Activated T-helper 2 cell treated with anti-CD3 and anti-CD28 coated beads, Interferon-gamma antibody, Interleukin-2, Interleukin-4, amounts not matched to agents 10 μg/mL and 5 μg/mL and 100 μg/mL, durations not matched to agents 14 hours and 24 hours and 36 hours (primary cell): ENCODE results near the gene PNLDC1. TPM values are rescaled to one million over a fixed set of nuclear protein-coding genes. Genes with fewer than 3 reads are reported as not detected.
"Not testable (repeated sequence)": the region's sequence is repeated elsewhere in the genome, so short reads cannot be mapped to it uniquely, and the experiment has no call there.

Experiments
- DNase-seq: peaks from one replicate; pipeline ENCODE4 v3.0.0; 2021; ENCODE audit warnings: low spot score
- H3K27ac Mint-ChIP-seq: one replicate; pipeline ENCODE4 v1.8.0; 2021; ENCODE audit warnings: mixed read lengths
- H3K27me3 Mint-ChIP-seq: one replicate; pipeline ENCODE4 v1.8.0; 2021; ENCODE audit warnings: low read depth, mixed read lengths
- H3K36me3 Mint-ChIP-seq: one replicate; pipeline ENCODE4 v1.8.0; 2021; ENCODE audit warnings: low read depth, mixed read lengths
- H3K4me1 Mint-ChIP-seq: one replicate; pipeline ENCODE4 v1.8.0; 2021; ENCODE audit warnings: low read depth, mixed read lengths
- H3K4me3 Mint-ChIP-seq: one replicate; pipeline ENCODE4 v1.8.0; 2021; ENCODE audit warnings: low read depth, mild to moderate bottlenecking, moderate library complexity, mixed read lengths
- H3K9me3 Mint-ChIP-seq: one replicate; pipeline ENCODE4 v1.8.0; 2021; ENCODE audit warnings: mixed read lengths
- intact Hi-C: fragments of 100-400 bp; cut with micrococcal nuclease; formaldehyde crosslinking; loops from one replicate; pipeline ENCODE4 v1.15.1; 2023
- total RNA-seq: library from RNA; stranded (reverse); gene quantifications from 2 replicates; pipeline ENCODE4 v1.2.3, GENCODE V29; 2022

PNLDC1 gene
- total RNA-seq, 1 donor from 2014 or later: 0.32 TPM

GRCh38 chr6:159815410-159815809 lies 15.3 kb downstream of the PNLDC1 start:
- no peak overlapping the region for H3K27ac Mint-ChIP-seq
- H3K27me3 Mint-ChIP-seq: no peaks in the 10 kb centered on the region
- no peak overlapping the region for H3K4me3 Mint-ChIP-seq
- intact Hi-C loops: no loop called here
- H3K4me1 Mint-ChIP-seq: peaks cover 13% of the 10 kb centered on the region
- H3K9me3 Mint-ChIP-seq: no peaks in the 10 kb centered on the region
- no peak for DNase-seq
- no peaks in the 10 kb centered on the region for H3K36me3 Mint-ChIP-seq

GRCh38 chr6:159816775-159817174 lies 16.7 kb downstream of the PNLDC1 start:
- H3K9me3 Mint-ChIP-seq, intact Hi-C loops, H3K36me3 Mint-ChIP-seq, H3K27ac Mint-ChIP-seq, H3K27me3 Mint-ChIP-seq, H3K4me3 Mint-ChIP-seq, DNase-seq: not testable (repeated sequence)
- H3K4me1 Mint-ChIP-seq: peaks cover 16% of the 10 kb centered on the region

- DNase-seq: no peak
Observed at GRCh38 chr6:159817951-159818739, 18.1 kb downstream of the PNLDC1 start.

GRCh38 chr6:159819098-159819497 lies 19.0 kb downstream of the PNLDC1 start:
- H3K27me3 Mint-ChIP-seq: no peaks in the 10 kb centered on the region
- no peaks in the 10 kb centered on the region for H3K36me3 Mint-ChIP-seq
- intact Hi-C loops: no loop called here
- peaks cover 16% of the 10 kb centered on the region for H3K4me1 Mint-ChIP-seq
- no peak overlapping the region for H3K27ac Mint-ChIP-seq
- no peaks in the 10 kb centered on the region for H3K9me3 Mint-ChIP-seq
- H3K4me3 Mint-ChIP-seq: peak overlapping the region; percentile 50
- DNase-seq: no peak

More at GRCh38 chr6:159817951-159818739, 18.1 kb downstream of the PNLDC1 start:
- H3K27me3 Mint-ChIP-seq: no peaks in the 10 kb centered on the region
- H3K27ac Mint-ChIP-seq: no peak overlapping the region
- H3K4me1 Mint-ChIP-seq: peaks cover 16% of the 10 kb centered on the region
- H3K36me3 Mint-ChIP-seq: no peaks in the 10 kb centered on the region
- H3K4me3 Mint-ChIP-seq: no peak overlapping the region
- H3K9me3 Mint-ChIP-seq: no peaks in the 10 kb centered on the region
- intact Hi-C loops: no loop called here

GRCh38 chr6:159819932-159820640 lies 20.0 kb downstream of the PNLDC1 start:
- Mint-ChIP-seq H3K36me3 (no peaks in the 10 kb centered on the region), H3K27me3 (no peaks in the 10 kb centered on the region), H3K4me3 (peak overlapping the region; percentile 50), H3K27ac (peak overlapping the region; percentile 83), H3K9me3 (no peaks in the 10 kb centered on the region), H3K4me1 (peaks cover 16% of the 10 kb centered on the region)
- intact Hi-C loops: no loop called here
- DNase-seq: peak; percentile 45

GRCh38 chr6:159821122-159821521 lies 21.0 kb downstream of the PNLDC1 start:
- intact Hi-C loops: no loop called here
- Mint-ChIP-seq H3K27ac (no peak overlapping the region), H3K4me3 (no peak overlapping the region), H3K27me3 (no peaks in the 10 kb centered on the region), H3K9me3 (no peaks in the 10 kb centered on the region), H3K36me3 (no peaks in the 10 kb centered on the region), H3K4me1 (peaks cover 16% of the 10 kb centered on the region)
- no peak for DNase-seq

GRCh38 chr6:159821726-159822125 lies 21.6 kb downstream of the PNLDC1 start:
- intact Hi-C loops: no loop called here
- H3K4me1 Mint-ChIP-seq: peaks cover 16% of the 10 kb centered on the region
- no peak overlapping the region for H3K27ac Mint-ChIP-seq
- no peaks in the 10 kb centered on the region for H3K36me3 Mint-ChIP-seq
- no peak overlapping the region for H3K4me3 Mint-ChIP-seq
- H3K9me3 Mint-ChIP-seq: no peaks in the 10 kb centered on the region
- no peaks in the 10 kb centered on the region for H3K27me3 Mint-ChIP-seq
- no peak for DNase-seq

GRCh38 chr6:159823953-159824352 lies 23.9 kb downstream of the PNLDC1 start:
- Mint-ChIP-seq H3K36me3 (no peaks in the 10 kb centered on the region), H3K4me1 (peaks cover 16% of the 10 kb centered on the region), H3K27me3 (no peaks in the 10 kb centered on the region), H3K27ac (no peak overlapping the region), H3K4me3 (no peak overlapping the region), H3K9me3 (no peaks in the 10 kb centered on the region)
- intact Hi-C loops: no loop called here
- DNase-seq: no peak

GRCh38 chr6:159824690-159825089 lies 24.6 kb downstream of the PNLDC1 start:
- H3K4me3 Mint-ChIP-seq, H3K27me3 Mint-ChIP-seq, H3K27ac Mint-ChIP-seq, DNase-seq, intact Hi-C loops, H3K36me3 Mint-ChIP-seq, H3K9me3 Mint-ChIP-seq: not testable (repeated sequence)
- peaks cover 11% of the 10 kb centered on the region for H3K4me1 Mint-ChIP-seq

GRCh38 chr6:159826004-159826403 lies 25.9 kb downstream of the PNLDC1 start:
- intact Hi-C loops: no loop called here
- no peaks in the 10 kb centered on the region for H3K9me3 Mint-ChIP-seq
- DNase-seq: no peak
- no peak overlapping the region for H3K27ac Mint-ChIP-seq
- no peaks in the 10 kb centered on the region for H3K36me3 Mint-ChIP-seq
- peaks cover 3% of the 10 kb centered on the region for H3K27me3 Mint-ChIP-seq
- H3K4me3 Mint-ChIP-seq: no peak overlapping the region
- no peaks in the 10 kb centered on the region for H3K4me1 Mint-ChIP-seq

- intact Hi-C loops: no loop called here
- Mint-ChIP-seq H3K4me3 (no peak overlapping the region), H3K9me3 (no peaks in the 10 kb centered on the region), H3K27ac (no peak overlapping the region), H3K27me3 (peaks cover 7% of the 10 kb centered on the region), H3K36me3 (no peaks in the 10 kb centered on the region), H3K4me1 (no peaks in the 10 kb centered on the region)
- no peak for DNase-seq
Observed at GRCh38 chr6:159826968-159827647, 27.0 kb downstream of the PNLDC1 start.

GRCh38 chr6:159828074-159828473 lies 28.0 kb downstream of the PNLDC1 start:
- Mint-ChIP-seq H3K9me3 (no peaks in the 10 kb centered on the region), H3K27ac (no peak overlapping the region), H3K27me3 (peaks cover 7% of the 10 kb centered on the region), H3K4me1 (no peaks in the 10 kb centered on the region), H3K4me3 (no peak overlapping the region), H3K36me3 (no peaks in the 10 kb centered on the region)
- intact Hi-C loops: no loop called here
- no peak for DNase-seq

- Mint-ChIP-seq H3K27me3 (peaks cover 7% of the 10 kb centered on the region), H3K36me3 (no peaks in the 10 kb centered on the region), H3K4me1 (no peaks in the 10 kb centered on the region), H3K27ac (no peak overlapping the region), H3K4me3 (no peak overlapping the region), H3K9me3 (no peaks in the 10 kb centered on the region)
- DNase-seq: no peak
- intact Hi-C loops: no loop called here
Observed at GRCh38 chr6:159829526-159829925, 29.4 kb downstream of the PNLDC1 start.
